Mesenchymal stem cell (in vitro differentiated cells and primary cell): Measurements from ENCODE around the gene CNGB1.
"Not testable (repeated sequence)": the region's sequence is repeated elsewhere in the genome, so short reads cannot be mapped to it uniquely, and the experiment has no call there.

ENCODE experiments used
- DNase-seq: peaks from one replicate; pipeline ENCODE4 v3.0.0-alpha.2; 2013
- H2AFZ ChIP-seq: one replicate; pipeline ENCODE4 v1.6.1; 2013; ENCODE audit warnings: low read depth, mild to moderate bottlenecking, control low read depth, inconsistent platforms, low read length, moderate library complexity
- H2AK5ac ChIP-seq: 2 replicates; pipeline ENCODE4 v1.6.1; 2013; ENCODE audit warnings: low read length, moderate library complexity, mild to moderate bottlenecking, inconsistent platforms; ENCODE audit not compliant: severe bottlenecking
- H2BK120ac ChIP-seq: one replicate; pipeline ENCODE4 v1.6.1; 2013; ENCODE audit warnings: low read depth, mild to moderate bottlenecking, inconsistent platforms, low read length, moderate library complexity
- H2BK12ac ChIP-seq, 2 experiments: one replicate each; pipeline ENCODE4 v1.6.1; 2013; ENCODE audit warnings: inconsistent platforms in 2 of 2, low read length in 2 of 2, mild to moderate bottlenecking in 2 of 2, moderate library complexity in 2 of 2, control low read depth in 1 of 2
- H2BK15ac ChIP-seq: one replicate; pipeline ENCODE4 v1.6.1; 2013; ENCODE audit warnings: mild to moderate bottlenecking, low read depth, inconsistent platforms; ENCODE audit not compliant: poor library complexity, severe bottlenecking
- H2BK5ac ChIP-seq: 2 replicates; pipeline ENCODE4 v1.6.1; 2013; ENCODE audit warnings: low read depth, mild to moderate bottlenecking, low read length, control low read depth, inconsistent platforms; ENCODE audit not compliant: poor library complexity, severe bottlenecking
- H3K14ac ChIP-seq, 2 experiments: one replicate each; pipeline ENCODE4 v1.6.1; 2013; ENCODE audit warnings: inconsistent platforms in 2 of 2, low read length in 2 of 2, control low read depth in 1 of 2, mild to moderate bottlenecking in 1 of 2, moderate library complexity in 1 of 2
- H3K18ac ChIP-seq, 2 experiments: one replicate each; pipeline ENCODE4 v1.6.1; 2013; ENCODE audit warnings: inconsistent platforms in 2 of 2, low read length in 2 of 2, control low read depth in 1 of 2, low read depth in 1 of 2, mild to moderate bottlenecking in 1 of 2
- H3K23ac ChIP-seq, 2 experiments: one replicate each; pipeline ENCODE4 v1.6.1; 2013; ENCODE audit warnings: inconsistent platforms in 2 of 2, low read length in 2 of 2, mild to moderate bottlenecking in 2 of 2, moderate library complexity in 2 of 2, control low read depth in 1 of 2
- H3K27ac ChIP-seq: 2 replicates; pipeline ENCODE4 v1.5.1; 2013; ENCODE audit warnings: mild to moderate bottlenecking, moderate library complexity, low read length, control low read depth, inconsistent platforms; ENCODE audit not compliant: poor library complexity, severe bottlenecking
- H3K27me3 ChIP-seq, 2 experiments: 2 replicates each; pipeline versions ENCODE4 v1.6.1 to v1.7.0; 2013; ENCODE audit warnings: low read length in 2 of 2, mild to moderate bottlenecking in 2 of 2, moderate library complexity in 2 of 2, control low read depth in 1 of 2, inconsistent platforms in 1 of 2; ENCODE audit not compliant: control insufficient read depth in 1 of 2, insufficient read depth in 1 of 2
- H3K36me3 ChIP-seq, 2 experiments: 2 replicates each; pipeline versions ENCODE4 v1.6.1 to v1.7.0; 2013; ENCODE audit warnings: low read length in 2 of 2, control low read depth in 1 of 2, inconsistent platforms in 1 of 2, low read depth in 1 of 2, mild to moderate bottlenecking in 1 of 2; ENCODE audit not compliant: insufficient read depth in 2 of 2, control insufficient read depth in 1 of 2
- H3K4ac ChIP-seq, 2 experiments: one replicate each; pipeline ENCODE4 v1.6.1; 2013; ENCODE audit warnings: inconsistent platforms in 2 of 2, low read length in 2 of 2, mild to moderate bottlenecking in 2 of 2, moderate library complexity in 2 of 2, control low read depth in 1 of 2, low read depth in 1 of 2
- H3K4me1 ChIP-seq: 2 replicates; pipeline ENCODE4 v1.6.1; 2013; ENCODE audit warnings: low read depth, low read length, control low read depth; ENCODE audit not compliant: control insufficient read depth, insufficient read depth
- H3K4me2 ChIP-seq: 2 replicates; pipeline ENCODE4 v1.6.1; 2013; ENCODE audit warnings: low read length, mild to moderate bottlenecking, inconsistent platforms; ENCODE audit not compliant: poor library complexity, severe bottlenecking
- H3K4me3 ChIP-seq, 2 experiments: 2 replicates each; pipeline versions ENCODE4 v1.5.1 to v1.7.0; 2013; ENCODE audit warnings: low read length in 2 of 2, mild to moderate bottlenecking in 2 of 2, control low read depth in 1 of 2, low read depth in 1 of 2; ENCODE audit not compliant: insufficient read depth in 1 of 2
- H3K79me1 ChIP-seq: replicated peaks from 2 replicates; pipeline ENCODE4 v1.6.1; 2013; ENCODE audit warnings: mild to moderate bottlenecking, control low read depth, low read length, inconsistent platforms; ENCODE audit not compliant: poor library complexity, severe bottlenecking
- H3K9ac ChIP-seq: 2 replicates; pipeline ENCODE4 v1.7.0; 2013; ENCODE audit warnings: mild to moderate bottlenecking, low read length, moderate library complexity
- H3K9me3 ChIP-seq: 2 replicates; pipeline ENCODE4 v1.7.0; 2013; ENCODE audit warnings: mild to moderate bottlenecking, low read length; ENCODE audit not compliant: control insufficient read depth
- H4K8ac ChIP-seq: one replicate; pipeline ENCODE4 v1.6.1; 2013; ENCODE audit warnings: inconsistent platforms, mild to moderate bottlenecking, low read length, moderate library complexity
- H4K91ac ChIP-seq: one replicate; pipeline ENCODE4 v1.6.1; 2013; ENCODE audit warnings: mild to moderate bottlenecking, low read length, inconsistent platforms
- WGBS: methylation state at CpG from one replicate; pipeline ENCODE4 v1.1.7; 2013; ENCODE audit warnings: mixed read lengths; 5-methylcytosine and 5-hydroxymethylcytosine counted together

CNGB1 gene

DNA sequence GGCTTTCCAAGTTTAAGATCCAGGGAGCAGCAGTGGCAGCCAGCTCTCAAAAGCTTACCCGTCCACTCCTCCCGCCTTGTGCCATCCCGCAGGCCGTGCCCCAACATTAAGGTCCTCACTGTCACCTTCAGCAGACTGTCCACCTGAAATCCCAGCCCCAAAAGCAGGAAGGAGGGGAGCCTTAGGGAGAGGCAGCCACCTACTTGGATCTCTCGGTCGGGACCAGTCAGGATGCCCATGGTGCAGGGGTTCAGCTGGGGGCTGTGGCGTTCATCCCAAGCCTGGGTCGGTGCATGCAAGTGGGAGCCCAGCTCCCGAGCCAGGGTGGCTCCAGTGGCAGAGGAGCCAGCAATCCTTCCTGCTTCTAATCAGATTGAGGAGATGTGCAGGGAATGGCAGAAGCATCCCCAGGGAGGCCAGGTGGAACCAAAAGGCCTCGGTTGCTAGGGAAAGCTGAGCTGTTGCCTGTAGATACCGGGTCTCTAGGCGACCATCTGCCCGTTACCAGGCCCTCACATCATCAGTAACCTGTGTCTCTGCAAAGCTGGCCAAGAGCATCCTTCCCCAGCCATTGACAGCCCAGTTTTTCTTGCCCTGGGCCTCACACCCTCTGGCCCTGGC, 24.6 kb downstream of the CNGB1 start:
- DNase-seq: no peak
- Histone ChIP-seq H2BK12ac (no peak overlapping the region), H2AK5ac (no peak overlapping the region), H3K27me3 (peaks cover 42 to 86% of the 10 kb centered on the region in 2 experiments), H3K14ac (no peak overlapping the region), H2BK15ac (no peak overlapping the region), H3K36me3 (no peaks in the 10 kb centered on the region), H2BK120ac (no peak overlapping the region), H3K9me3 (peaks cover 3% of the 10 kb centered on the region), H3K18ac (no peak overlapping the region), H2BK5ac (no peak overlapping the region), H3K4ac (no peak overlapping the region), H4K91ac (no peak overlapping the region), H3K4me1 (no peaks in the 10 kb centered on the region), H3K4me3 (no peak overlapping the region), H3K23ac (no peak overlapping the region), H3K4me2 (no peak overlapping the region), H3K79me1 (no peaks in the 10 kb centered on the region), H2AFZ (no peak overlapping the region), H4K8ac (no peak overlapping the region), H3K27ac (no peak overlapping the region), H3K9ac (no peak overlapping the region)
- 79% methylated on average over 13 of the region's 13 CpGs for WGBS

DNA sequence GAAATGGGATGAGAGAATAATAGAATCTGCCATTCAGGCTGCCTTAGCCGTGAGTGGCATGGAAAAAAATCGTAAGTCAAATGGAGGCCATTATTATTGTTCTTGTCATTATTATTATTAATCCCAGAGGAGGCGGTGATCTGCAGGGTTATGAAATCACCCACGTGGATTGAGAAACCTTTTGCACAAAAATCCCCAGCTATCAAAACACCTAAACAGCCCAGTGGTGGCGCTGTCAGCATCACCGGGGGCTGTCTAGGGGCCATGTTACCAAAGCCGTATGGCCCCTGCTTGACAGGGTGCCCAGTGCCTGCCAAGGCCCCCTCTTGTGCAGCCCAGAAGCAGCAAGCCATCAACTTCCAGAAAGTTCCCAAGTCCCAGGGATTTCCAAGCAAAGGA, 25.2 kb downstream of the CNGB1 start:
- Histone ChIP-seq H4K8ac (no peak overlapping the region), H3K4me1 (no peaks in the 10 kb centered on the region), H3K4me2 (no peak overlapping the region), H2AK5ac (no peak overlapping the region), H3K18ac (no peak overlapping the region), H3K4me3 (no peak overlapping the region), H3K27me3 (peaks cover 37 to 86% of the 10 kb centered on the region in 2 experiments), H3K27ac (no peak overlapping the region), H2BK12ac (no peak overlapping the region), H2BK120ac (no peak overlapping the region), H3K36me3 (no peaks in the 10 kb centered on the region), H3K79me1 (no peaks in the 10 kb centered on the region), H4K91ac (no peak overlapping the region), H3K14ac (no peak overlapping the region), H3K9ac (no peak overlapping the region), H3K23ac (no peak overlapping the region), H2AFZ (no peak overlapping the region), H3K4ac (no peak overlapping the region), H3K9me3 (peaks cover 3% of the 10 kb centered on the region), H2BK5ac (no peak overlapping the region), H2BK15ac (no peak overlapping the region)
- peak; percentile 4 for DNase-seq
- 57% methylated on average over 5 of the region's 7 CpGs for WGBS

- Histone ChIP-seq H3K27me3 (peaks cover 34 to 86% of the 10 kb centered on the region in 2 experiments), H2BK15ac (no peak overlapping the region)
These were observed 25.8 kb downstream of the CNGB1 start for GRCh38 chr16:57944970-57945739.

DNA sequence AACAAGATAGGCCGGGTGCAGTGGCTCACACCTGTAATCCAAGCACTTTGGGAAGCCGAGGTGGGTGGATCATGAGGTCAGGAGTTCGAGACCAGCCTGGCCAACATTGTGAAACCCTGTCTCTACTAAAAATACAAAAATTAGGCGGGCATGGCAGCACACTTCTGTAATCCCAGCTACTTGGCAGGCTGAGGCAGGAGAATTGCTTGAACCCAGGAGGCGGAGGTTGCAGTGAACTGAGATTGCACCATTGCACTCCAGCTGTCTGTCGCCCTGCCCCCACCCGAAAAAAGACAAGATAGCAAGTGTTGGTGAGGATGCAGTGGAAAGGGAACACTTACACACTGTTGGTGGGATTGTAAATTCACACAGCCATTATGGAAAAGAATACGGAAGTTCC, 27.5 kb downstream of the CNGB1 start:
- H3K18ac ChIP-seq, H3K14ac ChIP-seq: not testable (repeated sequence)

More at GRCh38 chr16:57944970-57945739, 25.8 kb downstream of the CNGB1 start:
- Histone ChIP-seq H2BK5ac (no peak overlapping the region), H2BK12ac (no peak overlapping the region), H2AK5ac (no peak overlapping the region), H3K18ac (no peak overlapping the region), H3K4me1 (no peaks in the 10 kb centered on the region), H3K4ac (no peak overlapping the region), H2AFZ (no peak overlapping the region), H3K14ac (no peak overlapping the region), H3K36me3 (no peaks in the 10 kb centered on the region), H4K91ac (no peak overlapping the region), H3K79me1 (no peaks in the 10 kb centered on the region), H3K4me2 (no peak overlapping the region), H3K23ac (no peak overlapping the region), H3K9ac (no peak overlapping the region), H2BK120ac (no peak overlapping the region), H3K9me3 (peaks cover 3% of the 10 kb centered on the region), H3K27ac (no peak overlapping the region), H3K4me3 (no peak overlapping the region), H4K8ac (no peak overlapping the region)
- 90% methylated on average over 9 of the region's 9 CpGs for whole genome bisulfite sequencing
- DNase-seq: no peak

More for the DNA sequence above, 27.5 kb downstream of the CNGB1 start:
- not testable (repeated sequence) for H2BK12ac ChIP-seq, H3K4ac ChIP-seq, H3K9me3 ChIP-seq, H3K79me1 ChIP-seq, H2BK120ac ChIP-seq, H4K91ac ChIP-seq, H2BK5ac ChIP-seq, H3K23ac ChIP-seq, H3K27ac ChIP-seq, DNase-seq, H4K8ac ChIP-seq, H3K9ac ChIP-seq, H3K4me3 ChIP-seq, H2AFZ ChIP-seq, H3K4me2 ChIP-seq, H2BK15ac ChIP-seq, H2AK5ac ChIP-seq, H3K36me3 ChIP-seq, H3K4me1 ChIP-seq
- peaks cover 41 to 77% of the 10 kb centered on the region in 2 experiments for H3K27me3 ChIP-seq
- 84% methylated on average over 8 of the region's 8 CpGs for WGBS
